Bronchial epithelial cell (primary cell): ENCODE measurements around the gene MSI1. TPM values are rescaled to one million over a fixed set of nuclear protein-coding genes. Genes with fewer than 3 reads are reported as not detected.

Experiments used
- DNase-seq: peaks from one replicate; pipeline ENCODE4 v3.0.0-alpha.2; 2010; ENCODE audit warnings: low read depth
- FAIRE-seq: peaks from 2 replicates; lab custom pipeline; 2011; peaks lifted over from hg19 to GRCh38; lab: Jason Lieb, UNC
- H3K27me3 ChIP-seq: 2 replicates; pipeline ENCODE4 v1.5.1; 2011; ENCODE audit warnings: low read length; ENCODE audit not compliant: control insufficient read depth, insufficient read depth
- H3K36me3 ChIP-seq: 2 replicates; pipeline ENCODE4 v1.5.1; 2011; ENCODE audit warnings: low read length; ENCODE audit not compliant: control insufficient read depth, insufficient read depth
- H3K4me3 ChIP-seq: 2 replicates; pipeline ENCODE4 v1.5.1; 2011; ENCODE audit warnings: mild to moderate bottlenecking, low read depth, low read length, control low read depth
- total RNA-seq: library from RNA; depleted of rRNA; stranded (reverse); fragments of >200 nt; gene quantifications from 2 replicates; pipeline ENCODE4 v1.2.1, GENCODE V29; 2014
- TF ChIP-seq, protein P1 (sequence below): IDR thresholded peaks from 2 replicates; pipeline ENCODE4 v1.5.1; 2011; ENCODE audit warnings: mild to moderate bottlenecking, moderate library complexity, low read length, control low read depth, inconsistent platforms; ENCODE audit not compliant: insufficient read depth, severe bottlenecking

Gene MSI1
- total RNA-seq, 1 donor from 2014 or later: not detected

DNA sequence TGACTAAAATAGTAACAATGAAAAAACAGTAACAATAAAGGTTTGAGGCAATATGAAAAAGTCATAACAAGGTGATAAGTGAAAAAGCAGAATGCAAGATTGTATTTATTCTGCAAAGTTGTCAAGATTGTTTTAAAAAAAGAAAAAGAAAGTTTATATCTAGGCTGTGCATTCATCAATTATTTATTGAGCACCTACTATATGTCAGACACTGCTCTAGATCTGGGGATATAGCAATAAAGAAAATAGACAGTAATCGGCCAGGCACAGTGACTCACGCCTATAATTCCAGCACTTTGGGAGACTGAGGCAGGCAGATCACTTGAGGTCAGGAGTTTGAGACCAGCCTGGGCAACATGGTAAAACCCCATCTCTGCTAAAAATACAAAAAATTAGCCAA, 45.2 kb downstream of the MSI1 start:
- Histone ChIP-seq H3K27me3 (peaks cover 4% of the 10 kb centered on the region), H3K36me3 (no peaks in the 10 kb centered on the region), H3K4me3 (no peak overlapping the region)
- DNase-seq: no peak
- TF ChIP-seq, protein P1, sequence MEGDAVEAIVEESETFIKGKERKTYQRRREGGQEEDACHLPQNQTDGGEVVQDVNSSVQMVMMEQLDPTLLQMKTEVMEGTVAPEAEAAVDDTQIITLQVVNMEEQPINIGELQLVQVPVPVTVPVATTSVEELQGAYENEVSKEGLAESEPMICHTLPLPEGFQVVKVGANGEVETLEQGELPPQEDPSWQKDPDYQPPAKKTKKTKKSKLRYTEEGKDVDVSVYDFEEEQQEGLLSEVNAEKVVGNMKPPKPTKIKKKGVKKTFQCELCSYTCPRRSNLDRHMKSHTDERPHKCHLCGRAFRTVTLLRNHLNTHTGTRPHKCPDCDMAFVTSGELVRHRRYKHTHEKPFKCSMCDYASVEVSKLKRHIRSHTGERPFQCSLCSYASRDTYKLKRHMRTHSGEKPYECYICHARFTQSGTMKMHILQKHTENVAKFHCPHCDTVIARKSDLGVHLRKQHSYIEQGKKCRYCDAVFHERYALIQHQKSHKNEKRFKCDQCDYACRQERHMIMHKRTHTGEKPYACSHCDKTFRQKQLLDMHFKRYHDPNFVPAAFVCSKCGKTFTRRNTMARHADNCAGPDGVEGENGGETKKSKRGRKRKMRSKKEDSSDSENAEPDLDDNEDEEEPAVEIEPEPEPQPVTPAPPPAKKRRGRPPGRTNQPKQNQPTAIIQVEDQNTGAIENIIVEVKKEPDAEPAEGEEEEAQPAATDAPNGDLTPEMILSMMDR: no peak
- FAIRE-seq: no peak

DNA sequence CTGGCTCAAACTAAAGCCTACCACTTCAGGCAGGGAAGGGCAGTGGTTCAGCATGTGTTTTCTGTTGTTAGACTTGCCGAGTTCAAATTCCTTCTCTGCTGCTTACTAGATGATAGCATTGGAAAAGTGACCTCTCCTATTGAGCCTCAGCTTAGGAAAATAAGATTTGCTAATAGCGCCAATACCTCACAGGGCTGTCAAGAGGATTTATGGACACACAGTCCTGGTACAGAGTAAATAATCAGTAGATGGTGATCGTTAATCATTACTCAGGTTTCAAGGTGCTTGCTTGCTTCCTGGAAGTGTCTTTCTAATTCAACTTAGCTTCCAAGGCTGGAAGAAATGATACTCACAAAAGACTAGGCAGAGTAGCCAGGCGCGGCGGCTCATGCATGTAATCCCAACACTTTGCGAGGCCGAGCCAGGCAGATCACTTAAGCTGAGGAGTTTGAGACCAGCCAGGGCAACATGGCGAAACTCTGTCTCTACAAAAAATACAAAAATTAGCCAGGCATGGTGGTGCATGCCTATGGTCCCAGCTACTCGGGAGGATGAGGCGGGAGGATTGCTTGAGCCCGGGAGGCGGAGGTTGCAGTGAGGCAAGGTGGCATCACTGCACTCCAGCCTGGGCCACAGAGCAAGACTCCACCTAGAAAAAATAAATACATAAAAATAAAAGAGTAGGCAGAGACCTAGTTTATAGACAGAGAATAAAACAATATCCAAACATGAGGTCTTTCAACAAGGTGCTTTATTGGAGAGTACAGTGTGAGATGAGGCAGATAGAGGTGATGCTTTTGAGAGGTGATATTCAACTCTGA, 47.4 kb downstream of the MSI1 start:
- H3K36me3 ChIP-seq: no peaks in the 10 kb centered on the region
- no peak for DNase-seq
- no peak overlapping the region for H3K4me3 ChIP-seq
- TF ChIP-seq, protein P1: no peak
- H3K27me3 ChIP-seq: peaks cover 2% of the 10 kb centered on the region
- FAIRE-seq: no peak

DNA sequence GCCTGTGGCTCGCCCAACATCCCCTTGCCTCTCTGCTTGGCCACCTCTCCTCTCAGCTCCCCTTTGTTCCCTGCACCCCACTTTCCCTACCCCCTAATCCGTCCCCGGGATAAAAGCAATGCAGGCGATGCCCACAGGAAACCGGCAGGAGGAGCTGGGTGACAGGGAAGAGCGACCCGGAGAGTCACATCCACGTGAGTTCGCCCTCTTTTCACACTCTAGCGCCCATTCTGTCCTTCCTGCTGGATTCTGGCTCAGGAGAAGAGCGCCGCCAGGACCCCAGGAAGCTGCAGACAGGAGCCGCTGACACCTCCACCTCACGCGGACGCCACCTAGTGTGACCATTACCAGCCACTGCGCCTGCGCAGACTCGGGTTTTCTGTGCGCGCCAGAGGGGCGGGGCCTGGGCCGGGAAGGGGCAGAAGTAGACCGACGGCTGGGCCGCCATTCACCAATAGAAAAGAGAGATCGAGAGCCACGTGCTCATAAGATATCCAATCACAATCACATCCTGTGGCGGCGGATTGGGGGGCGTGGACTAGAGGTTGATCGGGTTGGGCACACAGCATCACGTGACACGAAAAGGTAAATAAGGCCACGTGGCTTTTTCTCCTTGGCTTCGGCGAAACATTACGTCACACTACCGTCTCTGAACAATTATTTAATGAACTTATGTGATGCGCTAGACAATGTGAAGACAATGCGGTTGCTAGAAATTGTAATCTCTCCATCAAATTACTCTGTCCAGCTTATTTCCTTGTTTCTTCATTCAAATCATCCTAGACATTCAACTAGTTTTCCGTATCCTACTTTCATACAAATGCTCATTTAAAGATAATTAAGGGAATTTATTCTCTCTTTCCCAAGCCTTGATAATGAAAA, 51.5 kb downstream of the MSI1 start:
- DNase-seq (peak; percentile 98), FAIRE-seq (no peak)
- H3K4me3 ChIP-seq: peak overlapping the region; percentile 65
- TF ChIP-seq, protein P1: peak; percentile 70
- H3K27me3 ChIP-seq: peaks cover 2% of the 10 kb centered on the region
- no peaks in the 10 kb centered on the region for H3K36me3 ChIP-seq

DNA sequence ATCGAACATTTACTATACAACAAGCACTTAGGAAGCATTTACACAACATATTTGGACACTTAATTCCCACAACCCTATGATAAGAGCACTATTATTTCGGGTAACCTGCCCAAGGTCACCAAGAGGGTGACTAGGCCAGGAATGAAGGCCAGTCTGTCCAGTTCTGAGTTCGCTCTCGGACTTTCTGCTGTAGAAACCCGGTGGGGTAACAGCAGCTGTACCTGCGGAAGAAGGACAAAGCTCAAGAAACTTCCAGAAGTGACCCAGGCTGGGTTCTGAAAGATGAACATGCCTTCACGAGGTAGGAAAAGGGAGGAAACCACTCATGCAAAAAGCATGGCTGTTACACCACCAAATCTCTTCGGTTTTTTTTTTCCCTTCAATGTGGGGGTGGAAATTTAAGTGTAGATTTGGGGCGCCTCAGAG, 52.2 kb downstream of the MSI1 start:
- TF ChIP-seq, protein P1: no peak
- Histone ChIP-seq H3K4me3 (peak overlapping the region; percentile 65), H3K36me3 (no peaks in the 10 kb centered on the region), H3K27me3 (peaks cover 2% of the 10 kb centered on the region)
- DNase-seq (peak; percentile 32), FAIRE-seq (no peak)

DNA sequence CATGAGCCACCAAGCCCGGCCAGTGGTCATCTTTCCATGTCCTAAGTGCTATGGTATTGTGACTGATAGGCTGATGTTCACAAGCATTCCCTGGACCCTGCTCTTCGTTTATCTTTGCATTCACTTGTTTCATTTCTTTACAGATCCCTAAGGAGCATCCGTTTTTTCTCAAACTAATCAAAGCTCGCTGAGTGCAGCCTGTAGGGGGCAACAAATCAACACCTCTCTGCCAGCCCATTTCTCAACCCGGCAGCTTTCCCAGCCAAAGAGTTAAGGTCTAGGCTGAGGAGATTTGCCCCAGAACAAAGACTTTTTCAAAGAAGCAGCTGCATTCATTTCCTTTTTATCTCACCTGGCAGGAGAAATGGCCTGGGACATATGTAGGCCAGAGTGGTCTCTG, 54.7 kb downstream of the MSI1 start:
- FAIRE-seq: no peak
- Histone ChIP-seq H3K36me3 (no peaks in the 10 kb centered on the region), H3K27me3 (no peaks in the 10 kb centered on the region), H3K4me3 (no peak overlapping the region)
- no peak for DNase-seq
- TF ChIP-seq, protein P1: peak; percentile 29
